Mucosa of descending colon (tissue), 3 donors: ENCODE results near the gene ASCL5. TPM values are rescaled to one million over a fixed set of nuclear protein-coding genes. Genes with fewer than 3 reads are reported as not detected.
A peak's percentile ranks its signal among the peaks of the same experiment; 100 is the strongest.
"Not testable (repeated sequence)": the region's sequence is repeated elsewhere in the genome, so short reads cannot be mapped to it uniquely, and the experiment has no call there.

Experiments
- ATAC-seq: fragments of 200-7000 bp; cut with Tn5 transposase; one replicate; pipeline ENCODE4 v1.9.1; 2020; ENCODE audit warnings: mild to moderate bottlenecking, moderate library complexity
- DNase-seq, 3 donors: peaks; one replicate each; pipeline ENCODE4 v3.0.0-alpha.2; 2020
- H3K36me3 ChIP-seq: fragments of 200-600 bp; one replicate; pipeline ENCODE4 v1.8.0; 2021; ENCODE audit warnings: low read depth, mild to moderate bottlenecking
- H3K4me1 ChIP-seq: fragments of 200-600 bp; one replicate; pipeline ENCODE4 v1.8.0; 2021; ENCODE audit warnings: low read depth, mild to moderate bottlenecking
- H3K4me3 ChIP-seq: fragments of 200-600 bp; one replicate; pipeline ENCODE4 v1.8.0; 2021; ENCODE audit warnings: mild to moderate bottlenecking
- H3K9me3 ChIP-seq: fragments of 200-600 bp; one replicate; pipeline ENCODE4 v1.8.0; 2021; ENCODE audit warnings: mild to moderate bottlenecking
- CTCF ChIP-seq: fragments of 200-600 bp; IDR thresholded peaks from one replicate; pipeline ENCODE4 v1.8.0; 2022; ENCODE audit warnings: antibody characterized with exemption, mild to moderate bottlenecking
- intact Hi-C, 2 donors: fragments of 100-400 bp; cut with DNase I in 1 of 2; cut with micrococcal nuclease in 1 of 2; formaldehyde crosslinking; loops; one replicate each; pipeline versions ENCODE4 v1.11.0 to v1.11.1; 2022; cut with DNase I, micrococcal nuclease
- total RNA-seq, 3 donors: library from RNA; stranded (reverse); fragmentation: NEBNext Ultra II Directional in 2 of 3; extraction: Animal tissue kit (Norgen Biotek cat#: 25700) in 2 of 3; gene quantifications; one replicate each; pipeline versions ENCODE4 v1.2.1 to v1.2.4, GENCODE V29; 2021 to 2023
- donor health status: DM: no; HTN: no; CAD: no; lungs with moderate emphysema.
- donor health status: DM: no; HTN: no; CAD: no.
- donor health status: DM: no; HTN: yes; CAD: no.

Gene ASCL5
- total RNA-seq, 3 donors from 2014 or later, result not detected

- no peak overlapping the region for H3K4me3 ChIP-seq
- no peak for TF ChIP-seq CTCF
- no peak for DNase-seq
- intact Hi-C loops, result no loop called here
- H3K9me3 ChIP-seq, result no peaks in the 10 kb centered on the region
- H3K4me1 ChIP-seq, result no peaks in the 10 kb centered on the region
- ATAC-seq, result peak; percentile 36
- no peaks in the 10 kb centered on the region for H3K36me3 ChIP-seq
These were observed 37.7 kb upstream of the ASCL5 start for GRCh38 chr1:201164645-201165044.

GRCh38 chr1:201163707-201164106 is 36.7 kb upstream of the ASCL5 start:
- no peaks in the 10 kb centered on the region for H3K36me3 ChIP-seq
- no peak for TF ChIP-seq CTCF
- no peak overlapping the region for H3K4me3 ChIP-seq
- no peaks in the 10 kb centered on the region for H3K4me1 ChIP-seq
- intact Hi-C loops, result no loop called here
- DNase-seq (no peak), ATAC-seq (no peak)
- H3K9me3 ChIP-seq, result no peaks in the 10 kb centered on the region

- ATAC-seq, DNase-seq, H3K4me3 ChIP-seq, intact Hi-C loops, H3K4me1 ChIP-seq, H3K9me3 ChIP-seq, H3K36me3 ChIP-seq: not testable (repeated sequence)
These were observed 36.1 kb upstream of the ASCL5 start for GRCh38 chr1:201163036-201163435.

GRCh38 chr1:201157949-201158348 is 31.0 kb upstream of the ASCL5 start:
- no peaks in the 10 kb centered on the region for H3K9me3 ChIP-seq
- DNase-seq (no peak), ATAC-seq (no peak)
- no peak for TF ChIP-seq CTCF
- H3K4me1 ChIP-seq, result peaks cover 8% of the 10 kb centered on the region
- no peak overlapping the region for H3K4me3 ChIP-seq
- intact Hi-C loops, result no loop called here
- H3K36me3 ChIP-seq, result no peaks in the 10 kb centered on the region

GRCh38 chr1:201156819-201157218 is 29.8 kb upstream of the ASCL5 start:
- H3K4me1 ChIP-seq, result peaks cover 8% of the 10 kb centered on the region
- DNase-seq (no peak), ATAC-seq (no peak)
- intact Hi-C loops, result no loop called here
- no peaks in the 10 kb centered on the region for H3K36me3 ChIP-seq
- no peak overlapping the region for H3K4me3 ChIP-seq
- no peaks in the 10 kb centered on the region for H3K9me3 ChIP-seq
- no peak for TF ChIP-seq CTCF

- no peak for ATAC-seq
- H3K36me3 ChIP-seq, result no peaks in the 10 kb centered on the region
- no peak for DNase-seq
- H3K4me1 ChIP-seq, result peaks cover 8% of the 10 kb centered on the region
- H3K9me3 ChIP-seq, result no peaks in the 10 kb centered on the region
- intact Hi-C loops, result no loop called here
- TF ChIP-seq CTCF, result no peak
- H3K4me3 ChIP-seq, result no peak overlapping the region
These were observed 29.4 kb upstream of the ASCL5 start for GRCh38 chr1:201156346-201156745.
